ENCODE data around the gene ZBTB38. TPM values are rescaled to one million over a fixed set of nuclear protein-coding genes. Genes with fewer than 3 reads are reported as not detected.

The ZBTB38 gene
- total and polyA plus RNA-seq, 2 donors (not counting 1 experiment from before 2014, with no cell fraction given) = 96.0 to 191 TPM

DNA sequence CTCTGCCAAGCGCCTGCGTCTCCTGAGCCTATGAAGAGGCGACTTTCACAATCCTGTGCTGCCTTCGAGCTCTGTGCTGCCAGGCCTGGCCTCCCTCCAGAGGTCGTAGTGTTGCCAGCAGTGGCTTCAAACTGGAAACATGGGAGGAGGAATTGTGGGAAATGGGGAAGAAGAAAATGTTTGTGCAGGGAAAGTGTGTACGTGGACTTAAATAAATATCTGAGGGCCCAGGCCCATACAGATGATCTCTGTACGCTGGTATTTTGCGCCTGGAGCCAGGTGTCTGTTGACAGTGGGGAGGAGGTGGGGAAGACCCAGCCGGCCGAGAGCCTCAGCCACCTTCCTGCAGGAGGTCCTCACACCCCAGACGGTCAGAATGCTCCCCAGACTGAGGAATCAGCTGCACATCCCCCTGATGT is 44.6 kb downstream of the ZBTB38 start:
- Histone ChIP-seq H3K4me3 (replicated peaks in 1 of 4; ENCODE audit: control extremely low read depth in 1 of 4, insufficient read depth in 1 of 4, low read depth in 3 of 4, low read length in 4 of 4) (peak overlapping the region in 3 of 4 experiments; percentile 0 to 35 (median 28)), H3K9ac (ENCODE audit: insufficient read depth, low read length) (peak overlapping the region; percentile 51), H3K4me2 (ENCODE audit: extremely low read depth, insufficient read depth, low read length) (peak overlapping the region; percentile 84), H3K36me3 (ENCODE audit: control insufficient read depth, insufficient read depth, low read length) (peaks cover 24% of the 10 kb centered on the region), H3K27ac (ENCODE audit: insufficient read depth, low read length) (peak overlapping the region; percentile 87), H3K79me2 (ENCODE audit: control insufficient read depth, insufficient read depth, low read length) (peaks cover 78% of the 10 kb centered on the region), H4K20me1 (ENCODE audit: control insufficient read depth, extremely low read depth, insufficient read depth, low read length) (no peaks in the 10 kb centered on the region), H2AFZ (ENCODE audit: low read length) (no peak overlapping the region), H3K4me1 (ENCODE audit: control insufficient read depth, extremely low read depth, insufficient read depth, low read length) (peaks cover 56% of the 10 kb centered on the region), H3K9me3 (ENCODE audit: control insufficient read depth, insufficient read depth, low read depth, low read length) (no peaks in the 10 kb centered on the region), H3K27me3 (ENCODE audit: control insufficient read depth, insufficient read depth, low read length) (no peaks in the 10 kb centered on the region)
- peak; percentile 87 to 94 for DNase-seq (ENCODE audit: low read depth in 2 of 2)
- TF ChIP-seq, protein P1, sequence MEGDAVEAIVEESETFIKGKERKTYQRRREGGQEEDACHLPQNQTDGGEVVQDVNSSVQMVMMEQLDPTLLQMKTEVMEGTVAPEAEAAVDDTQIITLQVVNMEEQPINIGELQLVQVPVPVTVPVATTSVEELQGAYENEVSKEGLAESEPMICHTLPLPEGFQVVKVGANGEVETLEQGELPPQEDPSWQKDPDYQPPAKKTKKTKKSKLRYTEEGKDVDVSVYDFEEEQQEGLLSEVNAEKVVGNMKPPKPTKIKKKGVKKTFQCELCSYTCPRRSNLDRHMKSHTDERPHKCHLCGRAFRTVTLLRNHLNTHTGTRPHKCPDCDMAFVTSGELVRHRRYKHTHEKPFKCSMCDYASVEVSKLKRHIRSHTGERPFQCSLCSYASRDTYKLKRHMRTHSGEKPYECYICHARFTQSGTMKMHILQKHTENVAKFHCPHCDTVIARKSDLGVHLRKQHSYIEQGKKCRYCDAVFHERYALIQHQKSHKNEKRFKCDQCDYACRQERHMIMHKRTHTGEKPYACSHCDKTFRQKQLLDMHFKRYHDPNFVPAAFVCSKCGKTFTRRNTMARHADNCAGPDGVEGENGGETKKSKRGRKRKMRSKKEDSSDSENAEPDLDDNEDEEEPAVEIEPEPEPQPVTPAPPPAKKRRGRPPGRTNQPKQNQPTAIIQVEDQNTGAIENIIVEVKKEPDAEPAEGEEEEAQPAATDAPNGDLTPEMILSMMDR (conservative IDR thresholded peaks at IDR 0.05 in 1 of 2, IDR thresholded peaks at IDR 0.05 in 1 of 2; ENCODE audit: low read depth in 1 of 2, low read length in 2 of 2) = no peak
- no peak for TF ChIP-seq EZH2 (IDR thresholded peaks at IDR 0.05; ENCODE audit: low read length, missing control alignments)

DNA sequence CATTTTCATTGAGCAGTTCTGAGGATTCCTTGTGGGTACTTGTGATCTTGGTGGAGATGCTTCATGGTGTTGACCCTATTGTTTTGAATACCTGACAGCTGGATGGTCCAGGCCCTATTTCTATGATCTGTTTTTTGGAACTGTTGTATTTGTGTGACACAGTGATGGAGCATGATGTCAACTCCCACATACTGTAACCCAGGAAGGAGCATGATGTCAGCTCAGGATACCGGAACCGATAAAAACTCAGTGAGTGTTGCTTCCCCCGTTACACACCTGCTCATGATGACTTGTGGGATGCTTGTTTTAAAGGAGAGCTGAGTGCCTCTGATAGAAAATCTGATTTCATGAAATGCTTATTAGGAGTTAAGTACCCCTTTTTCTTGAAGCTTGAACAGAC is 45.1 kb downstream of the ZBTB38 start:
- H3K9ac ChIP-seq (ENCODE audit: insufficient read depth, low read length) = peak overlapping the region; percentile 44
- peak in 1 of 2 donors; percentile 47 for DNase-seq (ENCODE audit: low read depth in 2 of 2)

DNA sequence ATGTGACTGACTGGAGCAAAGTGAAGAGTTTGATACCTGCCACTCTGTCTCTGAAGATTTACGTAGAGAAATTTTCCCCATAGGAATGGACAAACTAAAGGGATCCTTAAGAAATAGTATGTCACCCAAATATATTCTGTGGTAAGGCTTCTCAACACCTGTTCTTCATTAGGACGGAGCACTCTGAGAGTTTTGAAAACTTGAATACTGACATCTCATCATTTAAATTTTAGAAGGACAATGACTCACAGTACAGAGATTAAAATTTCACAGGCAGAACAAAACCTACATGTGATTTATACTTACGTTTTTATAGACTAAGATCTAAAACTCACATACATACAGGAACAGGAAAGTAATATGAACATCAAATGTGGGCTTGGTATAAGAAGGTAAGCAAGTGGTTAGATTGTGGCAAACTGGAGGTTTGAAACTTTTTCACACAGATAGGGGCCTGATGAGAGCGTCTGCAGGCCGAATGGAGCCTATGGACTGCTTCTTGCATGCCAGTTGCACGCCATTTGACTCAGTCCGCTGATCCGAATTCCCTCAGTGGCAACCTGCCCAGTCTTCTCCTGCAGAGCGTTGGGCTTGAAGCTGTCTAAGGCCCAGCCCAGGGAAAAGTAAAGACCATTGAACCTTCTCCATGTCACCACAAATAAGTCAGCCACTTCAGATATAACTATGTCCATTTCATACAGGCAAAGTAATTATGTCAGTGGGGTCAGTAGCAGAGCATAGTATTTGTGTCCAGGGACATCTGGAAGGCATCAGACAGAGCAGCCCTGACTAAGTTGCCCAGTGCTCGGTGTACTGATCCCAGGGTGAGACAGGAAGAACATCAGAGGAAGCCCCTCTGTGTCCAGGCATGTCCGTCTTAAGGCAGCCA is 45.7 kb downstream of the ZBTB38 start:
- TF ChIP-seq, protein P1 (conservative IDR thresholded peaks at IDR 0.05 in 1 of 2, IDR thresholded peaks at IDR 0.05 in 1 of 2; ENCODE audit: low read depth in 1 of 2, low read length in 2 of 2) = no peak
- TF ChIP-seq EZH2 (IDR thresholded peaks at IDR 0.05; ENCODE audit: low read length, missing control alignments) = no peak
- Histone ChIP-seq H3K79me2 (ENCODE audit: control insufficient read depth, insufficient read depth, low read length) (peaks cover 83% of the 10 kb centered on the region), H3K4me2 (ENCODE audit: extremely low read depth, insufficient read depth, low read length) (peak overlapping the region; percentile 27), H3K36me3 (ENCODE audit: control insufficient read depth, insufficient read depth, low read length) (peaks cover 24% of the 10 kb centered on the region), H3K27me3 (ENCODE audit: control insufficient read depth, insufficient read depth, low read length) (no peaks in the 10 kb centered on the region), H2AFZ (ENCODE audit: low read length) (no peak overlapping the region), H3K4me3 (replicated peaks in 1 of 4; ENCODE audit: control extremely low read depth in 1 of 4, insufficient read depth in 1 of 4, low read depth in 3 of 4, low read length in 4 of 4) (no peak overlapping the region), H3K9ac (ENCODE audit: insufficient read depth, low read length) (no peak overlapping the region), H3K27ac (ENCODE audit: insufficient read depth, low read length) (peak overlapping the region; percentile 87), H4K20me1 (ENCODE audit: control insufficient read depth, extremely low read depth, insufficient read depth, low read length) (no peaks in the 10 kb centered on the region), H3K9me3 (ENCODE audit: control insufficient read depth, insufficient read depth, low read depth, low read length) (no peaks in the 10 kb centered on the region), H3K4me1 (ENCODE audit: control insufficient read depth, extremely low read depth, insufficient read depth, low read length) (peaks cover 54% of the 10 kb centered on the region)
- peak in 1 of 2 donors; percentile 83 for DNase-seq (ENCODE audit: low read depth in 2 of 2)

More for the DNA sequence above, 45.1 kb downstream of the ZBTB38 start:
- H3K4me2 ChIP-seq (ENCODE audit: extremely low read depth, insufficient read depth, low read length) = peak overlapping the region; percentile 84
- no peak for TF ChIP-seq EZH2 (IDR thresholded peaks at IDR 0.05; ENCODE audit: low read length, missing control alignments)
- TF ChIP-seq, protein P1 (conservative IDR thresholded peaks at IDR 0.05 in 1 of 2, IDR thresholded peaks at IDR 0.05 in 1 of 2; ENCODE audit: low read depth in 1 of 2, low read length in 2 of 2) = no peak
- H3K9me3 ChIP-seq (ENCODE audit: control insufficient read depth, insufficient read depth, low read depth, low read length) = no peaks in the 10 kb centered on the region
- H3K27me3 ChIP-seq (ENCODE audit: control insufficient read depth, insufficient read depth, low read length) = no peaks in the 10 kb centered on the region
- H4K20me1 ChIP-seq (ENCODE audit: control insufficient read depth, extremely low read depth, insufficient read depth, low read length) = no peaks in the 10 kb centered on the region
- H3K4me1 ChIP-seq (ENCODE audit: control insufficient read depth, extremely low read depth, insufficient read depth, low read length) = peaks cover 54% of the 10 kb centered on the region
- H2AFZ ChIP-seq (ENCODE audit: low read length) = no peak overlapping the region
- H3K36me3 ChIP-seq (ENCODE audit: control insufficient read depth, insufficient read depth, low read length) = peaks cover 24% of the 10 kb centered on the region
- peaks cover 80% of the 10 kb centered on the region for H3K79me2 ChIP-seq (ENCODE audit: control insufficient read depth, insufficient read depth, low read length)
- H3K4me3 ChIP-seq (replicated peaks in 1 of 4; ENCODE audit: control extremely low read depth in 1 of 4, insufficient read depth in 1 of 4, low read depth in 3 of 4, low read length in 4 of 4) = no peak overlapping the region
- H3K27ac ChIP-seq (ENCODE audit: insufficient read depth, low read length) = peak overlapping the region; percentile 87
